Measurements from ENCODE around the gene CHST12.
A peak's percentile ranks its signal among the peaks of the same experiment; 100 is the strongest.
"Not testable (repeated sequence)": the region's sequence is repeated elsewhere in the genome, so short reads cannot be mapped to it uniquely, and the experiment has no call there.

The CHST12 gene

GRCh38 chr7:2437537-2438148 lies 34.2 kb downstream of the CHST12 start:
- DNase-seq: no peak

GRCh38 chr7:2438186-2438585 lies 34.8 kb downstream of the CHST12 start:
- peak; percentile 70 for DNase-seq

DNA sequence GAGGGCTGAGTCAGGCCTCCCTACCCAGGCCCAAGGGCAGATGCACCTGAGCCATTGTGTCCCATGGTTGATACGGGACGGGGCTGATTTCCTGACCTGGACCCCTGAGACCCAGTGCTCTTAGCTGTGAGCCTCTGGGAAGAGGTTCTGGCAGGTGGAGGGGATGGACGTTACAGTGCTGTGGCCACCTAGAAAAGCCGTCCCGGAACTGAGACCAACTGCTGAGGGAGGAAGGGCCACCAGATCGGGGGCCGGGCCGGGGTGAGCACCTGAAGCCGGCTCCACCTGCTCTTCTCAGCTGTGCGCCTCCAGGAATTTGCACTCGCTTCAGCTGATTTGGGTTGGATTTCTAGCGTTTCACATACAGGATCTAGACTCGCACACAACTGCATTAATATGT lies 35.4 kb downstream of the CHST12 start:
- no peak for DNase-seq

DNA sequence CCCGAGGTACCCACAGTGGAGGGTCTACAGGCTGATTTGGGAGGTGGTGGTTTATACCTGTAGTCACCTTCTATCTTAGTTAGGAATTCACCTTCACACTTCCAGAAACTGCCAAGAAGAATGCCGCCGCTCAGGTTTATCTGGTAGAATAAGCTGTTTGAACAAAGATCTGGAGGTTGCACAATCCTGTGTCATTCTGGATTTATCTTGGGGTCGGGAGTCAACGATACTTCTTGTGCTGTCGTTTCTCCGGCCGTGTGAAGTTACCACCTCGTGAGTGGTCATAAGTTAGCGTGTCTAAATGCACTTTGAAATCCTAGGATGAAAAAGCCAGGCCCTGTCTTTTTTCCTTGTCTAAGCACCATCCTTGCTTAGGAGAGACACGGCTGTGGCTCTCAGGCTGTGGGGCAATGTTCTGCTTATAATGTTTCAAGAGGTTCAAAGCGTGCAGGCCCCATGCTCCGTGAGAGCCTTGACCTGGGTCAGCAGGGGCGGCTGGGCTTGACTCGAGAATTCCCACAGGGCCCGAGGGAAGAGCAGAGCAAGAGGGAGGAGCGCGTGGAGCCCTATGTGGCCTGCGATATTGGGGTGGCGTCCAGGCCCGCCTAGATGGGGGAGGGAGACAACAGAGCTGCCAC lies 37.3 kb downstream of the CHST12 start:
- no peak for DNase-seq

- no peak for DNase-seq
These were observed 38.1 kb downstream of the CHST12 start for GRCh38 chr7:2441430-2442058.

GRCh38 chr7:2443491-2443890 lies 40.1 kb downstream of the CHST12 start:
- no peak for DNase-seq

GRCh38 chr7:2444476-2444875 lies 41.1 kb downstream of the CHST12 start:
- DNase-seq: no peak

- no peak for DNase-seq
These were observed 41.6 kb downstream of the CHST12 start for GRCh38 chr7:2445047-2445446.

GRCh38 chr7:2445898-2446555 lies 42.6 kb downstream of the CHST12 start:
- DNase-seq: no peak

DNA sequence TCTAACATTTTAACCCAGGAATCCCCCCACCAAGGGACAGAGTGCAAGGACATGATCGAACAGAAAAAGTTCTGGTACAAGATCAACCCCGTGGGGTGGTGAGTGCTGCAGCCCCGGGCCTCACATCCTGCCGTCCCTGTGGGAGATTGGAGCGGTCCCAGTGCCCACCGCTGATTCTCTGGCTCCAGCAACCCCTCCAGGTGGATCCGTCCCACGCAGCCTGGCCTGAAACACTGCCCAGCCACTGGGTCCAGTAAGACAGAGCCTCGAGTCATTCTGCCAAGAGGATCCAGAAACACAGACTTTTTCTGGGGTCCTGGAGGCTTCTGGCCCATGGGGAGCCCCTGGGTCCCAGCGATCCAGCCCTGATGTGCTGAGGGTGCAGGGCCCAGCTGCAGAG lies 43.3 kb downstream of the CHST12 start:
- DNase-seq: no peak

DNA sequence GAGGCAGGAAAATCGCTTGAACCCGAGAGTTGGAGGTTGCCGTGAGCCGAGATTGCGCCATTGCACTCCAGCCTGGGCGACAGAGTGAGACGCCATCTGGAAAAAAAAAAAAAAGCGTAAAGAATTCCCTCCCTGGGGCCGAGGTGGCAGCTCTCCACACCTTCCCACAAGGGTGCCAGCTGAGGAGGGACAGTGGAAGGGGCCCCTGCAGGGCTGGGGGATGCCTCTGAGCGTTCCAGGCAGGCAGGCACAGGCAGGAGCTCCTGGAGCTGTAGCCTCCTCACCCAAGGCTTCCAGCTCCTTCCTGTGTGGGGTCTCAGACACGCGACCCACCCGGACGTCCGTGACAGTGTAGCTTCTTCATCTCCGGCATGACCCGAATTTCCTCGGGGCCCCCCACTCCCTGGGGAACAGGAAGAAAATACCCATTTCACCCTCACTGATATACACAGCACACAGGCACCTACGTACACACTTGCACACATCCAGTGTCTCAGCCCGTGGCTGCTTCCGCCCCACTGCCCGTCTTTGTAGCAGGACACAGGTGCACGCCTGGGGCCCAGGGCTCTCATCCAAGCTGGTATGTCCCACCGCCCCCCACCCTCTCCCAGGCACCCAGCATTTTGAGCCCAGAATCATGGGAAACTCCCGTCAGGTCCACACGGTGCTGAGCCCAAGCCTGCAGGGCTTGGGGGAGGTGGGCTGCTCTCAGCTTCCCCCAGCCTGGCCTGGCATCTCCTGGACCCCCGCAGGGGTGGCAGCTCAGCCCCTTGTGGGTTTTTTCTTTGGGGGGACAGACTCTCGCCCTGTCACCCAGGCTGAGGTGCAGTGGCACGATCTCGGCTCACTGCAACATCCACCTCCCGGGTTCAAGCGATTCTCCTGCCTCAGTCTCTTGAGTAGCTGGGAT lies 47.0 kb downstream of the CHST12 start:
- DNase-seq: no peak

GRCh38 chr7:2451171-2452073 lies 48.0 kb downstream of the CHST12 start:
- peak; percentile 91 for DNase-seq

DNA sequence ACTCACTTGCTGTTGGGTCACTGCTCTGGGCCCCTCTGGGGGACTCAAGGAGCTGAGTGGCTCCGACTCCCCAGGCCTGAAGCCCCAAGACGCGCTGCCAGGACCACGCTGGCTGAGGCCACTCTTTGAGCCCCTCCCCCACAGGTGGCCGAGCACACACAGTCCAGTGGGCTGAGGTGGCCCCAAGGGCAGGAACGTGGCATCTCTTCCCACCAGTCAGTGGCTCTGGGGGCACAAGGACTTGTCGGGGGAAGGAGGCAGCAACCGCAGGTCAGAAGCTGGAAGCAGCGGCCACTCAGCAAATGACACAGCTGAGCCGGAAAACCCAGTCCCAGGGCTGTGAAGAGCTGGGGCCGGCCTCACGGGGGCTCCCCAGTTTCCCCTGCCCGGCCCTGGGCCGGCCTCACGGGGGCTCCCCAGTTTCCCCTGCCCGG lies 48.7 kb downstream of the CHST12 start:
- peak; percentile 71 for DNase-seq

- DNase-seq: no peak
These were observed 49.3 kb downstream of the CHST12 start for GRCh38 chr7:2452643-2453270.

DNA sequence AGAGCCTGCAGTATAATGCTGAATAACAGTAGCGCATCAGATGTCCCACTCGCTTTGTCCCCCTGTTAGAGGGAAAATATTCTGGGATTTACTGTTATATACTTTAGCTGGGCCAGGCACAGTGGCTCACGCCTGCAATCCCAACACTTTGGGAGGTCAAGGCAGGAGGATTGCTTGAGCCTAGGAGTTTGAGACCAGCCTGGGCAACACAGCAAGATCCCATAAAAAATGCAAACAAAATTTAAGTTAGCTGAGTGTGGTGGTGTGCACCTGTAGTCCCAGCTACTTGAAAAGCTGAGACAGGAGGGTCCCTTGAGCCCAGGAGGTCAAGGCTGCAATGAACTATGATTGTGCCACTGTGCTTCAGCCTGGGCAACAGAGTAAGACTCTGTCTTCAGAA lies 50.4 kb downstream of the CHST12 start:
- not testable (repeated sequence) for DNase-seq

DNA sequence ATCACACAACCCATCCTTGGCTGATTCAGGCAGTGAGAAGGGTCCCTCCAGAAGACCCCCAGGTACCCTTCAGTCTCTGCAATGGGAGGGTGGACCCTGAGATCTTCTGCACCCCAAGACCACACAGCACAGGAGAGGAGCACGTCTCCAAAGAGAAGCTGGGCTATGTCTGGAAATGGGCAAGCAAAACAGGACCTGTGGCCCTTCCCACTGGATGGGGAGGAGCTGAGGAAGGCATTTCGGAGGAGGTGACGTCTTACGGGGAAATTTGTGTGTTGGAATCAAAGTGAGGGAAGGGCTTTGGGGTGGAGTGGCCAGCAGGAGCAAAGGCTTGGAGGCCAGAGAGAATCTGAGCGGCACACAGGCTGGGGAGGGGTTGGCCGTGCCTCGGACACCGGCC lies 56.3 kb downstream of the CHST12 start:
- DNase-seq: no peak

GRCh38 chr7:2460188-2460587 lies 56.8 kb downstream of the CHST12 start:
- no peak for DNase-seq

GRCh38 chr7:2460641-2461040 lies 57.2 kb downstream of the CHST12 start:
- DNase-seq: no peak

GRCh38 chr7:2461268-2462026 lies 58.0 kb downstream of the CHST12 start:
- DNase-seq: no peak

- no peak for DNase-seq
These were observed 59.3 kb downstream of the CHST12 start for GRCh38 chr7:2462731-2463130.
